RWPE2 (cell line): ENCODE results near the gene ADSS1.

Experiments
- ATAC-seq: fragments of 200-7000 bp; cut with Tn5 transposase; 3 replicates; pipeline ENCODE4 v1.9.1; 2021; ENCODE audit warnings: low read depth
- DNase-seq: peaks from one replicate; pipeline ENCODE4 v3.0.0-alpha.2; 2020; ENCODE audit warnings: low spot score
- H3K27ac ChIP-seq: fragments of 450-650 bp; 2 replicates; pipeline ENCODE4 v1.5.1; 2017; ENCODE audit warnings: mild to moderate bottlenecking; ENCODE audit not compliant: poor library complexity, severe bottlenecking
- H3K27me3 ChIP-seq: fragments of 250-450 bp; sonication (Bioruptor Pico); 2 replicates; pipeline ENCODE4 v1.5.1; 2021; ENCODE audit warnings: mild to moderate bottlenecking, moderate library complexity; ENCODE audit not compliant: insufficient read depth, poor library complexity, severe bottlenecking
- H3K36me3 ChIP-seq: fragments of 250-450 bp; sonication (Bioruptor Pico); 2 replicates; pipeline ENCODE4 v1.5.1; 2020; ENCODE audit warnings: low read depth, mild to moderate bottlenecking, moderate library complexity
- H3K4me1 ChIP-seq: fragments of 250-450 bp; sonication (Bioruptor Pico); 2 replicates; pipeline ENCODE4 v1.5.1; 2021; ENCODE audit warnings: mild to moderate bottlenecking, moderate library complexity; ENCODE audit not compliant: insufficient read depth, poor library complexity, severe bottlenecking
- H3K4me3 ChIP-seq: fragments of 250-450 bp; sonication (Bioruptor Pico); 2 replicates; pipeline ENCODE4 v1.5.1; 2021; ENCODE audit warnings: mild to moderate bottlenecking, moderate library complexity; ENCODE audit not compliant: severe bottlenecking
- H3K9me3 ChIP-seq: fragments of 250-450 bp; sonication (Bioruptor Pico); 2 replicates; pipeline ENCODE4 v1.5.1; 2021; ENCODE audit warnings: mild to moderate bottlenecking, moderate library complexity; ENCODE audit not compliant: severe bottlenecking
- CTCF ChIP-seq: fragments of 450-650 bp; IDR thresholded peaks from one replicate; pipeline ENCODE4 v1.5.1; 2017; ENCODE audit warnings: mild to moderate bottlenecking, moderate library complexity; ENCODE audit not compliant: poor library complexity, severe bottlenecking

ADSS1 gene

GRCh38 chr14:104781271-104782077, 57.4 kb downstream of the ADSS1 start:
- Histone ChIP-seq H3K4me3 (no peak overlapping the region), H3K4me1 (no peaks in the 10 kb centered on the region), H3K27me3 (no peaks in the 10 kb centered on the region), H3K9me3 (no peaks in the 10 kb centered on the region), H3K27ac (no peak overlapping the region), H3K36me3 (peaks cover 47% of the 10 kb centered on the region)
- ATAC-seq (no peak), DNase-seq (no peak)
- TF ChIP-seq CTCF = no peak

- no peaks in the 10 kb centered on the region for H3K4me1 ChIP-seq
- no peaks in the 10 kb centered on the region for H3K27me3 ChIP-seq
- TF ChIP-seq CTCF = no peak
- no peak for DNase-seq
- no peak overlapping the region for H3K27ac ChIP-seq
- H3K9me3 ChIP-seq = no peaks in the 10 kb centered on the region
- ATAC-seq = no peak
- H3K4me3 ChIP-seq = no peak overlapping the region
- H3K36me3 ChIP-seq = peaks cover 42% of the 10 kb centered on the region
Measured at GRCh38 chr14:104782086-104782807, 58.2 kb downstream of the ADSS1 start.

GRCh38 chr14:104782808-104783139, 58.7 kb downstream of the ADSS1 start:
- ATAC-seq (no peak), DNase-seq (no peak)
- H3K9me3 ChIP-seq = no peaks in the 10 kb centered on the region
- no peak overlapping the region for H3K27ac ChIP-seq
- no peaks in the 10 kb centered on the region for H3K27me3 ChIP-seq
- H3K4me1 ChIP-seq = no peaks in the 10 kb centered on the region
- H3K36me3 ChIP-seq = peaks cover 42% of the 10 kb centered on the region
- no peak overlapping the region for H3K4me3 ChIP-seq
- no peak for TF ChIP-seq CTCF

GRCh38 chr14:104783484-104784217, 59.6 kb downstream of the ADSS1 start:
- H3K4me3 ChIP-seq = no peak overlapping the region
- no peaks in the 10 kb centered on the region for H3K27me3 ChIP-seq
- H3K4me1 ChIP-seq = no peaks in the 10 kb centered on the region
- ATAC-seq = no peak
- no peak overlapping the region for H3K27ac ChIP-seq
- peaks cover 50% of the 10 kb centered on the region for H3K36me3 ChIP-seq
- no peak for TF ChIP-seq CTCF
- DNase-seq = no peak
- no peaks in the 10 kb centered on the region for H3K9me3 ChIP-seq
